Measurements from ENCODE around the gene LSG1. TPM values are rescaled to one million over a fixed set of nuclear protein-coding genes. Genes with fewer than 3 reads are reported as not detected.

LSG1 gene
- total RNA-seq, 2 experiments from 2014 or later: 46.9 to 48.0 TPM

GRCh38 chr3:194673761-194674160 is 1.8 kb upstream of the LSG1 start:
- no peak for DNase-seq
- Mint-ChIP-seq H3K9me3 (ENCODE audit: insufficient read depth) (no peaks in the 10 kb centered on the region), H3K27ac (no peak overlapping the region), H3K36me3 (ENCODE audit: low read depth) (peaks cover 4% of the 10 kb centered on the region), H3K27me3 (ENCODE audit: low read depth) (peaks cover 2% of the 10 kb centered on the region), H3K4me1 (ENCODE audit: low read depth) (peaks cover 23% of the 10 kb centered on the region), H3K4me3 (no peak overlapping the region)
- CTCF ChIA-PET: interaction anchor here (1.2 to 9.7 kb wide), 5 partner anchors 12 to 597 kb away, joined by 4 to 226 read pairs (median 21); partner anchors contain the start of genes FAM43A and XXYLT1
- ATAC-seq: no peak
- POLR2A ChIA-PET: no interaction called here

DNA sequence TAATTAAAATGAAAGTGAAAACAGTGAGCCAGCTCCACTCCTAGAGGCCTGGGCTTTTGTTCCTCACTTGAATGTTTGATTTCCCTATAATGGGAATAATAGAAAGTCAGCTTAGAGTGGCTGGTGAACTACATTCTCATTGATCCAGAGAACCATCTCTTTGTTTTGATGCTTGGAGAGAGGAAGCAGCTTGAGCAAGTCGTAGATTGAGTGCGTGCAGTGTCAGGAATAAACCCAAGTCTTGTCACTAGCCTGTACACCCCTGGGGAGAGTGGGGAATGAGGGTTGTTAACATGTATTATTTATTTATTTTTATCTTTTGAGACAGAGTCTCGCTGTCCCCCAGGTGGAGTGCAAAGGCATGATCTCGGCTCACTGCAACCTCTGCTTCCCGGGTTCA is 885 bp upstream of the LSG1 start:
- peaks cover 12% of the 10 kb centered on the region for H3K36me3 Mint-ChIP-seq (ENCODE audit: low read depth)
- peaks cover 27% of the 10 kb centered on the region for H3K4me1 Mint-ChIP-seq (ENCODE audit: low read depth)
- DNase-seq: no peak
- ATAC-seq: no peak
- CTCF ChIA-PET: interaction anchor here (1.3 to 9.7 kb wide), 11 partner anchors 13 to 768 kb away, joined by 3 to 226 read pairs (median 18); partner anchors contain the start of genes FAM43A, TMEM44 and XXYLT1
- POLR2A ChIA-PET: interaction anchor here (0.7 to 3.0 kb wide), 6 partner anchors 10 to 599 kb away, joined by 3 to 25 read pairs (median 6); partner anchors contain the start of gene FAM43A
- peaks cover 2% of the 10 kb centered on the region for H3K27me3 Mint-ChIP-seq (ENCODE audit: low read depth)
- H3K27ac Mint-ChIP-seq: peak overlapping the region; percentile 74
- H3K9me3 Mint-ChIP-seq (ENCODE audit: insufficient read depth): no peaks in the 10 kb centered on the region
- H3K4me3 Mint-ChIP-seq: peak overlapping the region; percentile 97

DNA sequence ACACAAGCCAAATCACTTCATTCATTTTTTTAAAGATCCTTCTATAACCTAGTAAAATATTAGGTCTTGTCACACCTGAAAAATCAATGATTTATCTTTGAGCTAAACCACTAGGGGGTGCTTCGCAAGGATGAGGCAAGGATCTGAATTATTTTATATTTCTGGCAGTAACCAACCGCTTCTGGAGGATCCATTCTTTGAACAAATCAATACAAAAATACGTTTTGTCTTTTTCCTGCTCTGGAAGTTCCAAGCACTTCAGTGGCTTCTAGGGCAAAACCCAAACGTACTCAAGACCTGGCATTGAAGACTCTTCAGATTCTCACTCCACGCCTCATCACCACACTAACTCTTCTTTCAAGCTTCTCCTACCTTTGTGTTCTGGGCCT is 486 bp downstream of the LSG1 start:
- Mint-ChIP-seq H3K4me3 (peak overlapping the region; percentile 97), H3K36me3 (ENCODE audit: low read depth) (peaks cover 15% of the 10 kb centered on the region), H3K4me1 (ENCODE audit: low read depth) (peaks cover 27% of the 10 kb centered on the region), H3K27ac (peak overlapping the region; percentile 97), H3K27me3 (ENCODE audit: low read depth) (no peaks in the 10 kb centered on the region), H3K9me3 (ENCODE audit: insufficient read depth) (no peaks in the 10 kb centered on the region)
- ChIA-PET POLR2A (interaction anchor here (0.9 to 3.0 kb wide), 5 partner anchors 12 to 88 kb away, joined by 3 to 25 read pairs (median 6); partner anchors contain the start of genes FAM43A and TMEM44), CTCF (interaction anchor here (0.7 to 9.7 kb wide), 28 partner anchors 12 to 870 kb away, joined by 3 to 226 read pairs (median 4); partner anchors contain the start of genes FAM43A and XXYLT1)
- DNase-seq: peak; percentile 49
- ATAC-seq: peak; percentile 24

GRCh38 chr3:194667363-194667762 is 4.6 kb downstream of the LSG1 start:
- no peaks in the 10 kb centered on the region for H3K9me3 Mint-ChIP-seq (ENCODE audit: insufficient read depth)
- H3K27me3 Mint-ChIP-seq (ENCODE audit: low read depth): no peaks in the 10 kb centered on the region
- H3K4me3 Mint-ChIP-seq: no peak overlapping the region
- POLR2A ChIA-PET: no interaction called here
- no peak overlapping the region for H3K27ac Mint-ChIP-seq
- no peak for DNase-seq
- peaks cover 15% of the 10 kb centered on the region for H3K4me1 Mint-ChIP-seq (ENCODE audit: low read depth)
- ATAC-seq: no peak
- CTCF ChIA-PET: interaction anchor here (1.1 kb wide), 1 partner anchor 595 kb away, joined by 3 read pairs; no protein-coding TSS in a partner anchor
- H3K36me3 Mint-ChIP-seq (ENCODE audit: low read depth): peaks cover 35% of the 10 kb centered on the region

- H3K27me3 Mint-ChIP-seq (ENCODE audit: low read depth): no peaks in the 10 kb centered on the region
- DNase-seq: no peak
- CTCF ChIA-PET: interaction anchor here (1.0 kb wide), 1 partner anchor 18 kb away, joined by 4 read pairs; no protein-coding TSS in a partner anchor
- peaks cover 20% of the 10 kb centered on the region for H3K4me1 Mint-ChIP-seq (ENCODE audit: low read depth)
- H3K4me3 Mint-ChIP-seq: no peak overlapping the region
- no peak for ATAC-seq
- peaks cover 44% of the 10 kb centered on the region for H3K36me3 Mint-ChIP-seq (ENCODE audit: low read depth)
- H3K9me3 Mint-ChIP-seq (ENCODE audit: insufficient read depth): no peaks in the 10 kb centered on the region
- POLR2A ChIA-PET: no interaction called here
- H3K27ac Mint-ChIP-seq: no peak overlapping the region
Measured at GRCh38 chr3:194664857-194665256, 7.1 kb downstream of the LSG1 start.

DNA sequence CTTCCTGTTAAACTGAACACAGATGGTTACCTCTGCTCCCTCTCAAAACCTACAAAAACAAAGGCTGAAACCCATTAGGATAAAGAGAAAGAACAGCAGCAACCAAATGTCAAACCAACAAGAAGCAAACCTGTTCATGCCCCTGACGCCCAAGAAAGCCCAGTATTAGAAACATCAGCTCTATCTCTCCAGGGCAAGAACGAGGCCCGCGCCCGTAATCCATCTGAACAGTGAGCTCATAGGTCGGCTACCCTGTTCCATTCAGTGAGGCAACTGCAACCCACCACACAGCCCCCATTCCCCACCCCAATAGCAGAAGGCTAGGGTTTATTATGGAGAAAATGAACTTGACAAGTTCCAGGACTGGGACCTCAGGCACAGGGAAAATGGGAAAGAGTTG is 10.0 kb downstream of the LSG1 start:
- no peak for DNase-seq
- Mint-ChIP-seq H3K27ac (no peak overlapping the region), H3K4me3 (no peak overlapping the region), H3K4me1 (ENCODE audit: low read depth) (peaks cover 17% of the 10 kb centered on the region), H3K27me3 (ENCODE audit: low read depth) (no peaks in the 10 kb centered on the region), H3K36me3 (ENCODE audit: low read depth) (peaks cover 45% of the 10 kb centered on the region), H3K9me3 (ENCODE audit: insufficient read depth) (no peaks in the 10 kb centered on the region)
- ChIA-PET CTCF (interaction anchor here (1.8 to 7.4 kb wide), 2 partner anchors 9 to 21 kb away, joined by 6 to 59 read pairs; partner anchors contain the start of gene LSG1), POLR2A (no interaction called here)
- ATAC-seq: no peak

- Mint-ChIP-seq H3K27me3 (ENCODE audit: low read depth) (no peaks in the 10 kb centered on the region), H3K27ac (no peak overlapping the region), H3K4me3 (no peak overlapping the region), H3K9me3 (ENCODE audit: insufficient read depth) (no peaks in the 10 kb centered on the region), H3K4me1 (ENCODE audit: low read depth) (peaks cover 17% of the 10 kb centered on the region), H3K36me3 (ENCODE audit: low read depth) (peaks cover 48% of the 10 kb centered on the region)
- POLR2A ChIA-PET: no interaction called here
- CTCF ChIA-PET: interaction anchor here (1.3 to 7.4 kb wide), 3 partner anchors 10 to 28 kb away, joined by 6 to 59 read pairs (median 6); partner anchors contain the start of gene LSG1
- DNase-seq: no peak
- ATAC-seq: peak; percentile 53
Measured at GRCh38 chr3:194661374-194661773, 10.6 kb downstream of the LSG1 start.

GRCh38 chr3:194659778-194660177 is 12.2 kb downstream of the LSG1 start:
- Mint-ChIP-seq H3K27me3 (ENCODE audit: low read depth) (no peaks in the 10 kb centered on the region), H3K36me3 (ENCODE audit: low read depth) (peaks cover 45% of the 10 kb centered on the region), H3K9me3 (ENCODE audit: insufficient read depth) (no peaks in the 10 kb centered on the region), H3K4me3 (no peak overlapping the region), H3K4me1 (ENCODE audit: low read depth) (peaks cover 20% of the 10 kb centered on the region), H3K27ac (no peak overlapping the region)
- POLR2A ChIA-PET: no interaction called here
- CTCF ChIA-PET: interaction anchor here (1.1 to 7.4 kb wide), 3 partner anchors 12 to 447 kb away, joined by 3 to 59 read pairs (median 6); partner anchors contain the start of gene LSG1
- no peak for DNase-seq
- no peak for ATAC-seq

DNA sequence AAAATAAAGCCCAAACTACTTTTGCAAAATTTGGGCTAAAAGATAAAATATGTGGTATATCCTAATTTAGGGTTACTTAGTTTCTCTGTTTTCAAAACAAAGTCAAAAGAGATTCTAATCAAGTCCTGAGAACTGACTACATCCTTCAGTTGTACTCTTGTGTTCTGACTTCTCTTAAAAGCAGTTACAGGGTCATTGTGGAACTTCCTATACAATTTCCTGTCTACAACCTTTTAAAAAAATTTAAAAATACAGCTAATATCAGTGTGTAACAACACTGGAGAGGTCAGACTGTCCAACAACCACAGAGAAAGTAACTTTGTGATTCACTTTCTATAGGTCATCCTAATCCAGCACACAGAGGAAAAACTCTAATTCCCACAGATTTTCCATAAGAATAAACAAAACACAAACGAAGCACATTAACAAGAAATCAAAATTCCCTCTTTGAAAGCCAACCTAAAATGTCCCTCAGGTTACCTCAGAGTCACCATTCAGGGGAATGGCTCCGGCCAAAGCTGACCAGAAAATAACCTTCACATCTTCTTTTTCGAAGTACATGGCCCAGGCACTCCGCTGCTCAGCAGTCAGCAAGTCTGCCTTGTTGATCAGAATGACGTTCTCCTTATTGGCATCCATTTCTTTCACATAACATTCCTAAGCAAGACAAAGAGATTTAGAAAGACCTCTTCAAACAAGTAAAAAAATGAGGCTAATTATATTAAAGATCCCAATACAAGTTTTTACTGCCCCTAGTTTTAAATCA is 13.3 kb downstream of the LSG1 start:
- CTCF ChIA-PET: interaction anchor here (0.8 to 7.4 kb wide), 3 partner anchors 13 to 29 kb away, joined by 3 to 59 read pairs (median 4); partner anchors contain the start of gene LSG1
- Mint-ChIP-seq H3K36me3 (ENCODE audit: low read depth) (peaks cover 53% of the 10 kb centered on the region), H3K4me1 (ENCODE audit: low read depth) (peaks cover 29% of the 10 kb centered on the region), H3K27ac (peak overlapping the region; percentile 5), H3K4me3 (no peak overlapping the region), H3K9me3 (ENCODE audit: insufficient read depth) (no peaks in the 10 kb centered on the region), H3K27me3 (ENCODE audit: low read depth) (no peaks in the 10 kb centered on the region)
- ATAC-seq: no peak
- POLR2A ChIA-PET: interaction anchor here (1.8 kb wide), 1 partner anchor 13 kb away, joined by 6 read pairs; the partner anchor contains the start of gene LSG1
- DNase-seq: no peak

DNA sequence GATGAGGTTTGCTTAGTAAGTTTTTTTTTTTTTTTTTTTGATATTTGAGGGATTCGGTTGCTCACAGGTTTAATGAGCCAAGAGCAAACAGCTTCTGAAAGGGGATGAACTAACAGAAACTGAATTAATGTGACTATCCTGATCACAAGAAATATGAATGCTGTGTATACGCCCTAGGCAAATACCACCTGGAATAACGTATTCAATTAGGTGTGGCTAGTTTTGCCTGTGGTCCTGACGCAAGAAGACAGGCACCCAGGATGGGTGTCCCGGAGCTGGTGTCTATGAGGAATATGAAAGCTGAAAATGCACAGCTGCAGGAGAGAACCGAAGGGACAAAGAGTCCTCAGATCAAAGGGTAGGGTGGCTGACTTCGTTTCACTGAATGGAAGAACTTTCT is 14.6 kb downstream of the LSG1 start:
- peaks cover 59% of the 10 kb centered on the region for H3K36me3 Mint-ChIP-seq (ENCODE audit: low read depth)
- no peak for DNase-seq
- H3K27me3 Mint-ChIP-seq (ENCODE audit: low read depth): no peaks in the 10 kb centered on the region
- H3K9me3 Mint-ChIP-seq (ENCODE audit: insufficient read depth): no peaks in the 10 kb centered on the region
- peaks cover 29% of the 10 kb centered on the region for H3K4me1 Mint-ChIP-seq (ENCODE audit: low read depth)
- ATAC-seq: no peak
- H3K27ac Mint-ChIP-seq: no peak overlapping the region
- no peak overlapping the region for H3K4me3 Mint-ChIP-seq
- POLR2A ChIA-PET: interaction anchor here (0.7 to 1.8 kb wide), 2 partner anchors 15 kb away, joined by 4 to 6 read pairs; partner anchors contain the start of gene LSG1
- CTCF ChIA-PET: interaction anchor here (0.8 to 7.4 kb wide), 3 partner anchors 14 to 30 kb away, joined by 3 to 59 read pairs (median 4); partner anchors contain the start of gene LSG1

DNA sequence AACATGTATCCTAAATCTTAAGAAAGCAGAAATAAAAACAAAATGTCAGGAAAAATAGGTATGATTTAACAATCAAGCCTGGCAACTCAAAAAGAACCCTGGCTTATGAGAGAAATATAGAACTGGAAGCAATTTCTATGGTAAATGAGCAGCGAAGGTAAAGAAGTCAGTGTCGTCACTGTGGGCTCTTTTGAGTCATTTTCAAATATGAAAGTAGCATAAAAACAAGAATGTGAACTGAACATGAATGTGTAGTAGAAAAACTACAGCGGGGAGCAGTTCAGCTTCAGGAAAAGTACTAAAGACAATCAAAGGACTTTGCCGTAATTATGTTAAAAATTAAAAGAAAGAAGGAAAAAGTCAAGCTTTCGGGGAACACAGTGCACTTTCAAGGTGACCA is 17.5 kb downstream of the LSG1 start:
- CTCF ChIA-PET: interaction anchor here (1.5 kb wide), 1 partner anchor 17 kb away, joined by 7 read pairs; the partner anchor contains the start of gene LSG1
- DNase-seq: no peak
- H3K36me3 Mint-ChIP-seq (ENCODE audit: low read depth): peaks cover 73% of the 10 kb centered on the region

More for the DNA sequence above, 17.5 kb downstream of the LSG1 start:
- Mint-ChIP-seq H3K4me1 (ENCODE audit: low read depth) (peaks cover 17% of the 10 kb centered on the region), H3K9me3 (ENCODE audit: insufficient read depth) (no peaks in the 10 kb centered on the region), H3K27me3 (ENCODE audit: low read depth) (no peaks in the 10 kb centered on the region), H3K27ac (peak overlapping the region; percentile 47), H3K4me3 (no peak overlapping the region)
- POLR2A ChIA-PET: no interaction called here
- ATAC-seq: no peak
